Measurements from ENCODE around the gene VPS16. TPM values are rescaled to one million over a fixed set of nuclear protein-coding genes. Genes with fewer than 3 reads are reported as not detected.

Gene VPS16
- polyA plus RNA-seq, 1 donor from 2014 or later, result 117 TPM

- no peak overlapping the region for H3K9ac ChIP-seq (ENCODE audit: low read length)
- H3K9me2 ChIP-seq (ENCODE audit: insufficient read depth, low read length), result no peaks in the 10 kb centered on the region
- no peak overlapping the region for H3K27ac ChIP-seq (ENCODE audit: low read length)
- H3K79me2 ChIP-seq (replicated peaks; ENCODE audit: insufficient read depth, low read length), result no peaks in the 10 kb centered on the region
- H3K9me3 ChIP-seq (ENCODE audit: low read length), result peaks cover 9% of the 10 kb centered on the region
- H3K36me3 ChIP-seq (ENCODE audit: insufficient read depth, low read length), result no peaks in the 10 kb centered on the region
- no peaks in the 10 kb centered on the region for H4K20me1 ChIP-seq (ENCODE audit: insufficient read depth)
- no peaks in the 10 kb centered on the region for H3F3A ChIP-seq (ENCODE audit: insufficient read depth, low read length, poor library complexity, severe bottlenecking)
- peaks cover 4% of the 10 kb centered on the region for H3K27me3 ChIP-seq (ENCODE audit: insufficient read depth, low read depth, low read length)
- TF ChIP-seq TAF1 (IDR thresholded peaks at IDR 0.05; ENCODE audit: low read depth), result no peak
- no peak for TF ChIP-seq SMC3 (conservative IDR thresholded peaks at IDR 0.05; ENCODE audit: poor library complexity)
- TF ChIP-seq POLR2AphosphoS5 (IDR thresholded peaks at IDR 0.05), result no peak
- TF ChIP-seq EZH2 (IDR thresholded peaks at IDR 0.05; ENCODE audit: borderline replicate concordance, insufficient read depth, low read length, poor library complexity, severe bottlenecking), result no peak
- TF ChIP-seq MXI1 (conservative IDR thresholded peaks at IDR 0.05; ENCODE audit: poor library complexity, severe bottlenecking), result no peak
- TF ChIP-seq, protein P1, sequence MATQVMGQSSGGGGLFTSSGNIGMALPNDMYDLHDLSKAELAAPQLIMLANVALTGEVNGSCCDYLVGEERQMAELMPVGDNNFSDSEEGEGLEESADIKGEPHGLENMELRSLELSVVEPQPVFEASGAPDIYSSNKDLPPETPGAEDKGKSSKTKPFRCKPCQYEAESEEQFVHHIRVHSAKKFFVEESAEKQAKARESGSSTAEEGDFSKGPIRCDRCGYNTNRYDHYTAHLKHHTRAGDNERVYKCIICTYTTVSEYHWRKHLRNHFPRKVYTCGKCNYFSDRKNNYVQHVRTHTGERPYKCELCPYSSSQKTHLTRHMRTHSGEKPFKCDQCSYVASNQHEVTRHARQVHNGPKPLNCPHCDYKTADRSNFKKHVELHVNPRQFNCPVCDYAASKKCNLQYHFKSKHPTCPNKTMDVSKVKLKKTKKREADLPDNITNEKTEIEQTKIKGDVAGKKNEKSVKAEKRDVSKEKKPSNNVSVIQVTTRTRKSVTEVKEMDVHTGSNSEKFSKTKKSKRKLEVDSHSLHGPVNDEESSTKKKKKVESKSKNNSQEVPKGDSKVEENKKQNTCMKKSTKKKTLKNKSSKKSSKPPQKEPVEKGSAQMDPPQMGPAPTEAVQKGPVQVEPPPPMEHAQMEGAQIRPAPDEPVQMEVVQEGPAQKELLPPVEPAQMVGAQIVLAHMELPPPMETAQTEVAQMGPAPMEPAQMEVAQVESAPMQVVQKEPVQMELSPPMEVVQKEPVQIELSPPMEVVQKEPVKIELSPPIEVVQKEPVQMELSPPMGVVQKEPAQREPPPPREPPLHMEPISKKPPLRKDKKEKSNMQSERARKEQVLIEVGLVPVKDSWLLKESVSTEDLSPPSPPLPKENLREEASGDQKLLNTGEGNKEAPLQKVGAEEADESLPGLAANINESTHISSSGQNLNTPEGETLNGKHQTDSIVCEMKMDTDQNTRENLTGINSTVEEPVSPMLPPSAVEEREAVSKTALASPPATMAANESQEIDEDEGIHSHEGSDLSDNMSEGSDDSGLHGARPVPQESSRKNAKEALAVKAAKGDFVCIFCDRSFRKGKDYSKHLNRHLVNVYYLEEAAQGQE (IDR thresholded peaks at IDR 0.05; ENCODE audit: borderline replicate concordance), result no peak
- no peak for TF ChIP-seq CTCF (IDR thresholded peaks at IDR 0.05; ENCODE audit: poor library complexity, severe bottlenecking)
- no peak for TF ChIP-seq EP300 (conservative IDR thresholded peaks at IDR 0.05; ENCODE audit: poor library complexity, severe bottlenecking)
- no peak for TF ChIP-seq RAD21 (conservative IDR thresholded peaks at IDR 0.05)
- no peak overlapping the region for H2AFZ ChIP-seq (ENCODE audit: low read depth, low read length)
- no peak overlapping the region for H3K4me2 ChIP-seq (ENCODE audit: low read length)
- no peak overlapping the region for H3K4me3 ChIP-seq (ENCODE audit: low read length)
Observed at GRCh38 chr20:2812189-2812588, 28.4 kb upstream of the VPS16 start.

DNA sequence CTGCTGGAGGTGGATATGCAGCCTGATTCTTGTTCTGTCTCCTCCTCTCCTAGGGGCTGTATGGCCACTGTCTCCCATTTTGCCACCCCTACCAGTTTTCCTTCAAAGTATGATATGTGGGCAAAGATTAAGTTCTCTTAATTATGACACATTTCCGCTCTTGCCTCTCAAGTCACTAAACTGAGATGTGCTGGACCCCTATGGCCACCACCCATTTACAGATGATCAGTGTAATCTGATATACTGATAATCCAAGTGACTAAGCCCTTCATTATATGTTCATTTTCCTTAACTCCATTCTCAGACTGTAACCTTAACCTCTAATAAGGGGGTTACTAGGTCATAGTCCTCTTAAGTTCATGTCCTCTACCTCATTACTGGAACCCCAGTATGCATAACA lies 26.5 kb upstream of the VPS16 start:
- H3K4me3 ChIP-seq (ENCODE audit: low read length), result no peak overlapping the region
- no peak overlapping the region for H3K27ac ChIP-seq (ENCODE audit: low read length)
- no peaks in the 10 kb centered on the region for H3K9me2 ChIP-seq (ENCODE audit: insufficient read depth, low read length)
- no peak overlapping the region for H3K4me2 ChIP-seq (ENCODE audit: low read length)
- no peaks in the 10 kb centered on the region for H3K27me3 ChIP-seq (ENCODE audit: insufficient read depth, low read depth, low read length)
- no peaks in the 10 kb centered on the region for H3K79me2 ChIP-seq (replicated peaks; ENCODE audit: insufficient read depth, low read length)
- H3F3A ChIP-seq (ENCODE audit: insufficient read depth, low read length, poor library complexity, severe bottlenecking), result no peaks in the 10 kb centered on the region
- H2AFZ ChIP-seq (ENCODE audit: low read depth, low read length), result no peak overlapping the region
- H3K9me3 ChIP-seq (ENCODE audit: low read length), result peaks cover 9% of the 10 kb centered on the region
- H4K20me1 ChIP-seq (ENCODE audit: insufficient read depth), result no peaks in the 10 kb centered on the region
- TF ChIP-seq MXI1 (conservative IDR thresholded peaks at IDR 0.05; ENCODE audit: poor library complexity, severe bottlenecking), result no peak
- no peak for TF ChIP-seq CTCF (IDR thresholded peaks at IDR 0.05; ENCODE audit: poor library complexity, severe bottlenecking)
- no peak for TF ChIP-seq EZH2 (IDR thresholded peaks at IDR 0.05; ENCODE audit: borderline replicate concordance, insufficient read depth, low read length, poor library complexity, severe bottlenecking)
- TF ChIP-seq, protein P1 (IDR thresholded peaks at IDR 0.05; ENCODE audit: borderline replicate concordance), result no peak
- no peak for TF ChIP-seq EP300 (conservative IDR thresholded peaks at IDR 0.05; ENCODE audit: poor library complexity, severe bottlenecking)
- no peak for TF ChIP-seq POLR2AphosphoS5 (IDR thresholded peaks at IDR 0.05)
- no peak for TF ChIP-seq TAF1 (IDR thresholded peaks at IDR 0.05; ENCODE audit: low read depth)
- TF ChIP-seq RAD21 (conservative IDR thresholded peaks at IDR 0.05), result no peak
- TF ChIP-seq SMC3 (conservative IDR thresholded peaks at IDR 0.05; ENCODE audit: poor library complexity), result no peak
- H3K36me3 ChIP-seq (ENCODE audit: insufficient read depth, low read length), result no peaks in the 10 kb centered on the region
- no peak overlapping the region for H3K9ac ChIP-seq (ENCODE audit: low read length)

All from neural cell (in vitro differentiated cells).